Stimulated activated CD8-positive, alpha-beta memory T cell treated with anti-CD3 and anti-CD28 coated beads, Interleukin-4, amount 100 ng/mL, for 48 hours (primary cell): ENCODE results near the gene STRN4.

Experiments
- DNase-seq: peaks from one replicate; pipeline ENCODE4 v3.0.0-alpha.2; 2020

The STRN4 gene

DNA sequence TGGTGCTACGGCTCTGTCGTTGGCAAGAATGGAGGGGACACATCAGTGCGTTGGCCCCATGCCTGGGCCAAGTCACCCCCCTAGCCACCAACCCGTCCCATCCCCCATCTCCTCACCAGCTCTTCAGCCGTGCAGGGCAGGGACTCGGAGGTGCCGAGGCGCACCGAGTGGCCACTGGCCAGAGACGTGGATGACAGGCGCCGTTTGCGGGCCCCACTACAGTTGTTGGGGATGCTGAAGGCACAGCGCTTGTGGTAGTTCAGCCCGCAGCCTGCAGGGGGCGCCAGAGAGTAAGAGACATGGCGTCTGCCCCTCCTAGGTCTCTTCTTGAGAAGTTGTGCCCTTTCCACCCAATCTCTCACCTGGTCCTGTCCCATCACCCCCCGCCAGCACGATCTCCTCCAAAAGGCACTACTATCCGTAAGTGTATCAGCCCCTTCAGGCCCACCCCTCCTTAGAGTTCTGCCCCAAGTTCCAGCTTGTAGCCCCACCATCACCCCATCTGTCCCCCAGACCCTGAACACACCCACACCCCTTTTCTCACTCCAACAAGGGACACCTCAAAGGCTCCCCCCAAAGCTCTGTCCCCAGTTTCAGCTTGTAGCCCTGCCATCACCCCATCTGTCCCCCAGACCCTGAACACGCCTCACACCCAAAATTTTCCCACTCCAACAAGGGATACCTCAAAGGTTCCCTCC lies 41.7 kb downstream of the STRN4 start:
- peak; percentile 99 for DNase-seq

DNA sequence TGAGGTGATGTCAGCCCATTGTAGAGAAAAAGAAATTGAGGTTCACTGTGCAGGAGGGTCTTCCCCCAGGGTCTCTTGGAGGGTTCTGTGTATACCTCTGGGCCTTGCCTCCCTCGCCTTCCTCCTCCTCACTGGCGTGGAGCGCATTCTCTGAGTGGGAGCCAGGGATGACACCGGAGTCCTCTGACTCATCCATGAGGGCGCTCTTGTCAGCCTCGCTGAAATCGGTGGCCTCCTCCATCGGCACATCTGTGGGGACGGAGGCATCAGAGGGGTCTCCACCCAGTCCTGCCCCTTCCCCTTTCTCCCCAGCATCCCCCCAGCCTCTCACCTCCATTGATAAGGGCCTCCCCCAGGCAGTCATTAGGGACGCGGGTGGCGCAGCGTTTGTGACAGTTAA lies 45.5 kb downstream of the STRN4 start:
- no peak for DNase-seq

DNA sequence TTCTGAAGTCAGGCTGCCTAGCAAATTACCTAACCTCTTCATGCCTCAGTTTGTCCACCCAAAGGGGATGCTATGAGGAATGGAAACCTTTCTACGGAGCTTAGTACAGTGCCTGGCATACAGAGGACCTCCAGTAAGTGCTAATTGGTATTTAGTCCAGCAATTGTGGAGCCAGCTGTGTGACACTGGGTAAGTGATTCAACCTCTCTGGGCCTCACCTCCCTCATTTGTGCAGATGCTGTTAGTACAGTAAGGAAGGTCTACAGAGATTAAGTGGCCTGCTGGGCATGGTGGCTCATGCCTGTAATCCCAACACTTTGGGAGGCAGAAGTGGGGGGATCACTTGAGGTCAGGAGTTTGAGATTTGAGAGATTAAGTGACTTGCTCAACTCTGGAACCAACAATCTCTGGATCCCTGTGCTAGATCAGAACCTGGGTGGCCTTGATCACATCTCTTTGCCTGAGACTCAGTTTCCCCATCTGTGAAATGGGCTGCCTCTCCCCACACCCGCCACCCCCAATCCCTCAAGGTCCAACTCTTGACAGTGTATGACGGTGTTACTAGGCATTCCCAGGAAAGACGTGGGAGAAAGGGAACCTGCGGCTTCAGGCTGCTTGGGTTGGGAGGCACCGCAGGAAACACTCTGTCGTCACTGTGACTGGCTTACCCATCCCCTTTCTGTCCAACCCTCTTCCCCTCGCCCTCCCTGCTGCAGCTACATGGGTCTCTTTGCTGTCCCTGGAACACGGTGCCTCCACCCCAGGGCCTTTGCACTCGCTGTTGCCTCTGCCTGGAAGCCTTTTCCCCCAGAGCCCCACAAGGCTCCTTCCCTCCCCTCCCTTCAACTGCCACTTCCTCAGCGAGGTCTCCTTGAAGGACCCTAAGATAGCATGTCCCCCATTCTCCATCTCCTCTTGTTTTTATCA lies 47.6 kb downstream of the STRN4 start:
- DNase-seq: no peak

DNA sequence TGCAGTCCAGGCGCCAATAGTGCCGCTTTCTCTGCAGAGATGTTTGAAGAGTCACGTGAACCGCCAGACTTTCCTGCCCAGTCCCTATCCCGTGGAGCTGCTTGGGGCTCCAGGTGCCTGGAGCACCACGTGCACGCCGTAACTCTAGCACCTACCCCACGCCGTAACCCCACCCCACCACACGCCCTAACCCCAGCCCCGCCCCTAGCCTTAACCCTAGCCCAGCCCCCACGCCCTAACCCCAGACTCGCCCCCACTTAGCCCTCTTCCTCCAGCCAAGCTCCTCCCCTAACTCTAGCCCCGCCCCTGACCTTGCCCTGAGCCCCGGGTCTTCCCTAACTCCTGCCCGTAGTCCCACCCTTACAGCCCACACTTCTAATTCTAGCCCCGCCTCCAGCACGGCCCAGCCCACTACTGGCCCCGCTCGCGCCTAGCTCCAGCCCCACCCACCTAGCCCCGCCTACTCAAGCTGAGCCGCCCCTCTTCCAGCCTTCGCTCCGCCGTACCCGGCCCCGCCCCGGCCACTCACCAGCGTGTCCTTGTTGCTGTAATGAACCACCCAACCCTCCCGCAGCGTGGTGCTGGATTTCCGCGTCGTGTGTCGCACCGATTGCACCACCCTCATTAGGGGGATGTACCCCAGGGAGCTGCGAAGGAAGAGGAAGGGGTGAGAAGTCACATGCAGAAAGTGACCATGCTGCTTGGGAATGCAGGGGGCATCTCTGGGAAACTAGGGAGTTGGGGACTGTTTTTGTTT lies 48.9 kb downstream of the STRN4 start:
- DNase-seq: peak; percentile 56

DNA sequence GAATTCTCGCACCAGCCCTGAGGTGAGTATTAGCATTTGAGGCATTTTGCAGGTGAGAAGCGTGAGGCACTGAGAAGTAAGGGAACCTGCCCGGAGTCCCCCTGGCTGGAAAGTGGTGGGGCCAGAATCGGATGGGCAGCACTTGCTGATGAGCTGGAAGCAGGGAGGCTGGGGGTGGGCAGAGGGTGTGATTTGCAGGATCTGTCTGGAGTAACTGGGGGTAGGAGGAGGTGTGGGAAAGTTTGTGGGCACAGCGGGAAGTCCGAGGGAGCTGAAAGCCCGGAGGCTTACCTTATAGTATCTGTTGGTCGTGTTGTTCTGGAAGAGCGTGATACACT lies 49.4 kb downstream of the STRN4 start:
- DNase-seq: no peak

DNA sequence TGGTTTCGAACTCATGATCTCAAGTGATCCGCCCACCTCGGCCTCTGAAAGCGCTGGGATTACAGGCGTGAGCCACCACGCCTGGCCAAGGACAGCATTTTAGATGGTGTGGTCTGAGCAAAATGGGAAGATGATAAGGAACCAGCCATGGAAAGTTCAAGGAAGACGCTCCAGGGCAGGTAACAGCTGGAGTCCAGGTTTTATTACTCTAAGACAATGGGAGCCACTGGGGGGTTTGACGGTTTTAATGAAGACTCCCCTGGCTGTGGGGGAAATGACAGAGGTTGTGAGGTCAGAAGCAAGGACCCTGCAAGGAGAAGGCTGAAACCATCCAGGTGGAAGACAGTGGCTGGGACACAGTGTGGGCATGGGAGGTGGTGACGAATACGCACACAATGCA lies 50.2 kb downstream of the STRN4 start:
- no peak for DNase-seq

DNA sequence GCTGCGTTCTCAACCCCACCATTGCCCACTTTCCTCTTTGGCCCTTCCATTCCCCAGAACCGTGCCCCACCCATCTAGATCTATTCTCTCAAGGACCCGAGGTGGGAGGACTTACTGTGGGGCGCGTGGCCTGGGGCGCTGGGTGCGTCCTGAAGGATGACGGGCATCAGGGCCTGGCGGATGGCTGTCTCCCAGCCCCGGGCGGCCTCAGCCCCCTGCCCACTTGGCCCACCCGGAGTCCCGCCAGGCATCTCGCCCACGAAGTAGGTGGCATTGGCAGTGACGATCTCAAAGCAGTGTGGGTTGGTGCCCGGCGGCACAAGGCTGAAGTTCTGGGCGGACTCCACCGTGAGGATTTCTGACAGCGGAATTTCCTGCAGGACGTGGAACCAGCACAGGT lies 52.5 kb downstream of the STRN4 start:
- DNase-seq: no peak

DNA sequence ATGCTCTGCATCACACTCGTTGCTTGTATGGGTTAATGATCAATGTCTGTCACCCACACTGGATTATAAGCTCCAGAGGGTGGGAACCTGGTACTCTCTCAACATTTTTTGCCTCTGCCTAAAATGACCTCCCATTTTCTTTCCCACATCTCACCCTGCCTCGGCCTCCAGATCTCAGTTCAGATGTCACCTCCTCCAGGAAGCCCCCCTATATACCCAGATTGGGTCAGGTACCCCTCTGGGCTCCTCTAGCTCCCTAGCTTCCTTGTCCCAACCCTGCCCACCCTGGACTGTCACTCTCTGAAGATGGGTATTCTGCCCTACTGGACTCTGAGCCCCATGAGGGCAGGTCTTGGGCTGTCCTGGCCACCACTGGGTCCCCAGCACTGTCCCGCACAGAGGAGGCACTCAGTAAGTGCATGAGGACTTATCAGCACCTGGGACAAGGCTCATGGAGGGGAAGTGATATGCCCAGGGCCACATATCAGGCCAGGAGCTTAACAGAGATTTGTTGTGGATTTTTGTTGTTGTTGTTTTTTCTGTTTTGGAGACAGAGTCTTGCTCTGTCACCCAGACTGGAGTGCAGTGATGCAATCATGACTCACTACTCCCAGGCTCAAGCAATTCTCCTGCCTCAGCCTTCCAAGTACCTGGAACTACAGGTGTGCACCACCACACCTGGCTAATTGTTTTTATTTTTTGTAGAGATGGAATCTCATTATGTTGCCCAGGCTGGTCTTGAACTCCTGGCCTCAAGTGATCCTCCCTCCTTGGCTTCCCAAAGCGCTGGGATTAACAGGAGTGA lies 53.1 kb downstream of the STRN4 start:
- DNase-seq: no peak

DNA sequence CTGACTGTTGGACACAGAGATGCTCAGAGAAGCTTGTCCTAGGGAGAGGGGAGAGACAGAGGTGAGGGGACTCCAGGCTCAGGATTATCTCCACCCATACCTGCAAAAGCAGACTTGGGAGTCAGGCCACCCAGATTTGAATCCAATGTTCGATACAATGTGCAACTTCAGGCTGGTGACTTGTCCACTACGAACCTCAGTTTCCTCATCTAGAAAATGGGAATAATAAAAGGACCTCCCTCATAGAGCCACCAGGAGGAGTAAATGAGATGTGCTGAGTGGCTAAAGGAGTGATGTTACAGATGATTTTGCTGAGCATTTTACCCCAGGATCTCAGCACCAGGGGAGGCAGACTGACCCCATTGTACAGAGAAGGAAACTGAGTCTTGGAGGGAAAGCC lies 54.3 kb downstream of the STRN4 start:
- no peak for DNase-seq

DNA sequence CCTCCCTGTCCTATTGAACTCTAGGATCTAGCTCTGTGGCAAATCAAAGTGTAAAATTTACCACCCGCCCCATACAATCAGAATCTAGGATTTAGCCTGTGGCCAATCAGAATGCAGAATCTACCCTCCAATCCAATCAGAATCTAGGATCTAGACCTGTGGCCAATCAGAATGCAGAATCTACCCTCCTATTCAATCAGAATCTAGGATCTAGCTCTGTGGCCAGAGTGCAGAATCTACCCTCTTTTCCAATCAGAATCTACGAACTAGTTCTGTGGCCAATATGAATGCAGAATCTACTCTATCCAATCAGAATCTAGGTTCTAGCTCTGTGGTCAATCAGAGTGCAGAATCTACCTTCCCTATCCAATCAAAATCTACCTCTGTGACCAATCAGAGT lies 55.1 kb downstream of the STRN4 start:
- no peak for DNase-seq

DNA sequence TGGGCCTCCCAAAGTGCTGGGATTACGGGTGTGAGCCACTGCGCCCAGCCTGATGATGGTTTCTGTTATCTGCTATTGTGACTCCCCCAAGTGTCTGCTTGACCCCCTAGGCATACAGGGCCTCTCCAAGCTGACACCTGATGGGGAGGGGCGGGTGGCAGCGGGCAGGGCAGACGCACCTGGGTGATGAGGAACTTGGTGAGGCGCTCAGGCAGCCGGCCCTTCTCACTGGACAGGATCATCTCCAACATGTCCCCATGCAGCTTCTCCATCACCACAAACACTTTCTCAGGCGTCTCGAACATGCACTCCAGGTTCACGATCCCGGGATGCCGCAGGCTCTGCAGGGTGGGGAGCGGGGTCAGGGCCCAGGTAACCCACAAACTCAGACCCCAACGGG lies 56.9 kb downstream of the STRN4 start:
- no peak for DNase-seq

DNA sequence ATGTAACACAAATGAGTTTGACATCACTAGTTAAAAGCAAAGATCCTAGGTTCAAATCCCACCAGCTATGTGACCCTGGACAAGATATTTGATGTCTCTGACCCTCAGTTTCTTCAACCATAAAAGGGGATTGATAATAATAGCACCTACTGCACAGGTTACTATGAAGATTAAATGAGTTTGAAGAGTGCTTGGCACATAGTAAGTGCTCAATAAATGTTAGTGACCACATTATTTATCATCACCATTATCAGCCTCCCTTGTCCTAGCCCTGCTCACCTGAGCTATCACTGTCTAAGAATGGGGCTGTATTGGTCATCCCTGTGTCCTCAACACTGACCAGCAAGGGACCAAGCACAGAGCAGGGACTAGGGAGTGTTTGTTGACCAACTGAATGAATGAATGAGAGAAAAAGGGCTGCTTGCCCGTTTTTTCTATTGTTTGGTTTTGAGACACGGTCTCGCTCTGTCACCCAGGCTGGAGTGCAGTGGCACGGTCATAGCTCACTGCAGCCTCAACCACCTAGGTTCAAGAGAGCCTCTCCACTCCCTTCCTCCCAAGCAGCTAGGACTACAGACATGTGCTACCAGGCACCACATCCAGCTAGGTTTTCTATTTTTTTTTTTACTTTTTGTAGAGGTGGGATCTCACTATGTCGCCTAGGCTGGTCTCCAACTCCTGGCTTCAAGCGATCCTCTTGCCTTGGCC lies 58.7 kb downstream of the STRN4 start:
- DNase-seq: no peak

DNA sequence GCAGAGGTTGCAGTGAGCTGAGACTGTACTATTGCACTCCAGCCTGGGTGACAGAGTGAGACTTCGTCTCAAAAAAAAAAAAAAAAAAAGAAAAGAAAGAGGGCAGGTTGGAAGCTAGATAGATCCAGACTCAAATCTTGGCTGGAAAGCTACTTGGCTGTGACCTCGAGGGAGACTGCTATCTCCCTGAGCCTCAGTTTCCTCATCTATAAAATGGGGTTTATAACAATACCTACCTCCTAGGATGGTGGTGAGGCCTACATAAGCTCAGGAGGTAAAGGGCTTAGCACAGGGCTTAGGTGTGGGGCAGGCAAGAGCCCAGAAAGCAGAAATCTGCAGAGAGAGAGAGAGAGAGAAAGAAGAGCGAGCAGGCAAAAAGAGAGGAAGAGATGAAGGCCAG lies 61.1 kb downstream of the STRN4 start:
- DNase-seq: no peak

DNA sequence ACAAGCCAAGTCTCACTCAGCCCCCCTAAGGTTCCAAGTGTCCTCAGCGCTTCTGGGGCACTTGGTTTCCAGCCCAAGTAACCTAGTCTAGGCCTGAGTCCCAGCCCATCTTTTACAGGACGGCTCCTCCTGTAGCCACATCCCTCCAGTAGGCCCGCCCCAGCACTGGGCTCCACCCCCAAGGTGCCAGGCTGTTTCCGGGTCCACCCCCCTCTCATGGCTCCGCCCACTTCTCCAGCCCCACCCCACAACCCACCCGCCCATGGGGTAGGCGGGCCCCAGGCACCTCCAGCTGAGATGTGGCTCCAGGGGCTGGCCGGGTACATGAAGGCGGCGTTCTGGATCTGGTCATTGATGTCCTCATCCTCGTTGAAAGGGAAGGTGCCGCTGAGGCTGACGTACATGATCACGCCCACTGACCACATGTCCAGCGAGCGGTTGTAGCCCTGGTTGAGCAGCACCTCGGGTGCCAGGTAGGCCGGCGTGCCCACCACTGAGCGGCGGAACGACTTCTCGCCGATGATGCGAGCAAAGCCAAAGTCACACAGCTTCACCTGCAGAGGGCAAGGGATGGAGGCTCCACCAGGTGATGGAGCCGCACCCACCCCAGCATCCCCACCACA lies 68.0 kb downstream of the STRN4 start:
- peak; percentile 84 for DNase-seq

DNA sequence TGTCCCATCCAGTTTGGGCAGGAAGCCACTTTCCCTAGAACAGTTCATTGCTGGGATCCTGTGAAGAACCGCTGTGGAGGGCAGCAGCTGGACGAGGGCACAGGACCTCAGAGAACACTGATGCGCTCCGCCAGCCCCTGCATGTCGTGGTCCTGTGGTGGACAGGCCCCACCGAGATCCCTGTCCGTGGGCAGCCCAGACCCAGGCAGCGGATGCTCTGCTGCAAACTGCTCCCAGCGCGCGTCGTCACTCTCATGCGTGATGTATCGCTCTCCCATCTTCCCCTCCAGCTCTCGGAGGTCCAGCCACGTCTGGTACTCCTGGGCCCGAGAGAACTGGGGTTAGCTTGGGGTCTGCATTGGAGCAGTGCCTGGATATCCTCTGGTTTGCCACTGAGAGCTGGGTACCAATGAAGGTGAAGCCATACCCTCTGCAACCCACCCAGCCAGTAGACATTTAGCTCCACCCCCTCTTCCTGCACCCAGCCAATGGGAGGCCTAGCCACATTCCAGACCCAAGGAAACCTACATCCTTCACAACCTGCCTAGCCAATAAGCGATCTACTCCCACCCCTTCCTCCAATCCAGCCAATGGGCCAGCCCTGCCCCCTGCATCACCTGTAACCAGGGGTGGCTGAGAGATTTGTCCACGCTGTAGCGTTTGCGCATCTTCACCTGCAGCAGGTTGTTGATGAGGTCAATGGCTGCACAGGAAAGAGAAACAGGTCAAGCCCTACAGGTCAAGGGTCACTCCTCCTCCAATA lies 71.7 kb downstream of the STRN4 start:
- DNase-seq: no peak

DNA sequence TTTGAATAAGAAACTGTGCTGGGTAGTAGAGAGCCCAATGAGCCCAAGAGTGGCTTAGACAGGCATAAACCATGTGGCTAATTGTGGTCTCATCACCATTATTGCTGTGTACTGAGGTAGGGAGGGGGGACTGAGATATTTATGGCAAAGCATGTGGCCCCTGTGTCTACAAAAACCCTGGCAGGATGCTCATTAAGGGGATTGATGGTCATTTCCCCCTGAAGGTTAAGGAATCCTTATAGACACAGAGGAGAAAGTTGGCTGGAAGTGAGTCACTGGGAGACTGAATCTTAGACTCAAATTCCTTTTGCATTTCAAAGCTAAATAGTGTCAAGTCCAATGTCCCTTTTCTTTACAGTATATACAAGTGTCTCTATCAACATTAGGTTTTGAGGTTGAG lies 75.4 kb downstream of the STRN4 start:
- no peak for DNase-seq
